ENCODE data around the gene GAREM2.
"Not testable (repeated sequence)": the region's sequence is repeated elsewhere in the genome, so short reads cannot be mapped to it uniquely, and the experiment has no call there.

Gene GAREM2

DNA sequence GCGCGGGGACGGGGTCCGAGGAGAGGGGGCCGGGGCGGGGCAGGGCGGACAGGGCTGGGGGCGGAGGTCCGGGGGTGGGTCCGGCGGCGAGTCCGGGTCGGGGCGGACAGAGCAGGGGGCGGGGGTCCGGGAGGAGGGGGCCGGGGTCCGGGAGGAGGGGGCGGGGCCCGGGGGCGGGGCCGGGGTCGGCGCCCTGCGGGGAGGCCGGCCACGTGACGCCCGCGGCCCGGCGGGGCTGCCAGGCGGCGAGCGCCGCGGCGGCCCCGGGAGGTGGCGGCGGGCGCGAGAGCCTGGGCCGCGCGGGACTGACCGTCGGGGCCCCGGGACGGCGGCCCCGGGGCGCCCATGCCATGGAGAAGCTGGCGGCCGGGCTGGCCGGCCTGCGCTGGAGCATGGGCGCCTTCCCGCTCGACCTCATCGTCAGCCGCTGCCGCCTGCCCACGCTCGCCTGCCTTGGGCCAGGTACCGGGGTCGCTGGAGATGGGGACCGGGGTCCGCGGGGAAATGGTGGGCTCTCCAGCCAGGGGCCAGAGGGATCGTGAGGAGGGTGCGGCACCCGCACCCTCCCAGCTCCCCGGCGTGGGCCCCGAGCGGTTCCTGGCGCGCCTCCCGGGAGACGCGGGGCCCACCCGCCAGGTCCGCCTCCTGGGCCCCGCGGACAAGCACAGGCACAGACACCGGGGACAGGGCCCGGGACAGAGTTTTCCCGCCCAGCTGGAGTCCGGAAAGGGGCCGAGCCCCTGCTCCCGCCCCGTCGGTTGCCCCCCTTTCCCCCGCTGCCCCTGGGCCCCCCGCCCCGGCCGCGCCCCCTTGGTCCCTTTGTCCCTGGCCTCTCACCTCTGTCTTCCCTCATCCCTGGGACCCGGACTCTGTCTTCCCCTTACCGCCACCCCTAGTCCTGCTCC lies at the start of gene GAREM2:
Gene GAREM2 (plus strand): TSS at position 218 of the 905 bp plus-strand sequence. CDS start 133 bp downstream, at position 351.
- DNase-seq, result no peak

DNA sequence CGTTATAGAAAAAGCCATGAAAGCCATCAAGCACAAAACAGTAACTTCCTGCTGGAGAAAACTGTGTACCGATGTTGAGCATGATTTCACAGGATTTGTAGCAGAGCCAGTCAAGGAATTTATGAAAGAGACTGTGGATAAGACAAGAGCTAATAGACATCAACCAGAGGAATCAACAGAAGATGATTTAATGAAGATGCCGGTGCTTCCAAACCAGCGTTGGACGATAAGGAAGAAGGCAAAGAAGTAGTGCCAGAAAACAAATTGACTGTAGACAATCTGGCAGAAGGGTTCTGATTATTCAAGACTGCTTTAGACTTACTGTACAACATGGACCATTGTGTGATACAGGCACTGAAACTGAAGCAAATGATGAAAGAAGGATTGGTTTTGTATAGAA lies 49.5 kb upstream of the GAREM2 start:
- DNase-seq, result no peak

- DNase-seq, result no peak
Measured at GRCh38 chr2:26126074-26126473, 46.8 kb upstream of the GAREM2 start.

DNA sequence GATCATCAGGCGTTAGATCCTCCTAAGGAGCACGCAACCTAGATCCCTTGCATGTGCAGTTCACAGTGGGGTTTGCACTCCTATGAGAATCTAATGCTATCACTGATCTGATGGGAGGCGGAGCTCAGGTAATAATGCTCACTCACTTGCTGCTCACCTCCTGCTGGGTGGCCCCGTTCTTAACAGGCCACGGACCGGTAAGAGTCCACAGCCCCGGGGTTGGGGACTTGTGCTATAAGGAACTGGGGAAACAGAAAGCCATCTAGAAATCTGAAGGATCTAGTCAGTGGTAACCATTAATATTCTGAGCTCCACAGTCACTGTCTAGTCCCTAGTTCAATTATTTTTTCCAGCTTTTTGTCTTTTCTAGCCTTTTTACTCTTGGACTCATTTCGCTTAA lies 44.7 kb upstream of the GAREM2 start:
- no peak for DNase-seq

- DNase-seq, result no peak
Measured at GRCh38 chr2:26130763-26131162, 42.1 kb upstream of the GAREM2 start.

DNA sequence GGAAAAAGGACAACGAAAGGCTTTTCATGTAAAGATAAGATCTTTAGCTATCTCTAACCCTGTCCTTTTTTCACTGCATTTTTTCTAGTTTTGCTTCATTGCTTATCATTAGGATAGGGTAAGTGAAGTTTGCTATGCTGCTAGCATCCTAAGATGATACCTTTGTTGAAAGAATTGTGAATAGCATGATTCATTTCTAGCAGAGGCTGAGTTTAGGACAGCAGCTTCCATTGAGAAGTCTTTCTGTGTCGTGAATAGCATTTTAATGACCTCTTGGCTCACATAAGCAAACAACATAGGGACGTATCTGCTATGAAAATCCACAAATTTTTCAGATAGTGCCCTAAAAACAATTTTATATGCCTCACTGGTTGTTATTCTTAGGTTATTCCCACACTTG lies 36.4 kb upstream of the GAREM2 start:
- DNase-seq, result no peak

- DNase-seq, result no peak
Measured at GRCh38 chr2:26139269-26140183, 33.4 kb upstream of the GAREM2 start.

- no peak for DNase-seq
Measured at GRCh38 chr2:26141145-26141769, 31.6 kb upstream of the GAREM2 start.

DNA sequence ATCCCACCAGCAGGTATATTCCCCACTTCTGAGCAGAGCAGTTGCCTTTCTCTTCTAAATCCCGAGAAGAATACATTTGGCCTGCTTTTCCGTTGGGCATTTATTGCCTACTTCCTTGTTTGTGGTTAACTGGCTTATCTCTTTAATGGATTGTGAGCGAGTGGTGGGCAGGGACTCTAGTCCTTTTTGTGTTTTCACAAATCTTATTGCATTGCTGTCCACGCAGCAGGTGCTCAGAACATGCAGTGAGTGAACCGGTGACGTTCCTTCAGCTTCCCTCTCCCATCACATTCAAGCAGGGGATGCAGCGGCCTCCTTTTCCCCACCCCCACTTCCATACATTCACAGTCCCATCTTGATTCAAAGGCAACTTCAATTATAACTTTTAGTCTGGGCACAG lies 28.9 kb upstream of the GAREM2 start:
- no peak for DNase-seq

GRCh38 chr2:26144953-26145680 lies 27.8 kb upstream of the GAREM2 start:
- DNase-seq, result peak; percentile 49

DNA sequence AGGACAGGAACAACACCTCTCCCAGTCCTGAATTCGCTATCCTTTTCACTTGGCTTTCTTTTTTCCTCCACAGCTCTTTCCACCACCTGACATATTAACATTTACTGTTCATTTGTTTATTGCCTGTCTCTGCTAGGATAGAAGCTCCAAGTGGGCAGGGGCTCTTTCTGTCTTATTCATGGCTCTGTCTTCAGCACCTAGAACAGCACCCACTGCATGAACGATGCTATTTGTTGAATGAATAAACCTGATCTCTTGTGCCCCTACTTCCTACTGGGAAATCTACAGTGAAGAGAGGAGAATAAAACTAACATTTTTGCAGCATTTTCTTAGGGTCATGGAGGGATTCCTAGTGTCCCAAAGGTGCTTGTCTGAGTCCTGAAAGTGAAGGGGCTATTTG lies 24.4 kb upstream of the GAREM2 start:
- DNase-seq, result no peak

- DNase-seq, result no peak
Measured at GRCh38 chr2:26150243-26150642, 22.6 kb upstream of the GAREM2 start.

DNA sequence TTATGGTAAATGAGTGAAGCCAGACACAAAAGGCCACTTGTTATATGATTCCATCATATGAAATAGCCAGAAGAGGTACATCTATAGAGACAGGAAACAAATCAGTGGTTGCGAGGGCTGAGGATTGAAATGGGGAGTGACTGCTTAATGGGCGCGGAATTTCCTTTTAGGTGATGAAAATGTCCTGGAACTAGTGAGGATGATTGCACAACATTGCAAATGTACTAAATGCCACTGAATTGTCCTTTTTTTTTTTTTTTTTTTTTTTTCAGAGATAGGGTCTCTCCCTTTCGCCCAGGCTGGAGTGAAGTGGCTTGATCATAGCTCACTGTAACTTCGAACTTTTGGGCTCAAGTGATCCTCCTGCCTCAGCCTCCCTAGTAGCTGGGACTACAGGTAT lies 15.3 kb upstream of the GAREM2 start:
- DNase-seq, result no peak

DNA sequence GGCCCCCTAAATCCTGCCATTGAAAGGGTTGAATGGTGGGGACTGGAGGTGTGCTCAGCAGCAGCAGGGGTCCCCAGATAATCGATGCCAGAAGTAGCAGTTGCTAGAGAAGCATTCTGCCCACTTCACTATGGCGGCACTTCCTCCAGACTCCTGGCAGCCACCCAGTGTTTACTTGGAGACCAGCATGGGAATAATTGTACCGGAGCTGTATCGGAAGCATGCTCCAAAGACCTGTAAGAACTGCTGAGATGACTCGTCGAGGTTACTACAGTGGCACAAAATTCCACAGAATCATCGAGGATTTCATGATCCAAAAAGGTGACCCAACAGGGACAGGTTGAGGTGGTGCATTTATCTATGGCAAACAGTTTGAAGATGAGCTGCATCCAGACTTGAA lies 11.0 kb upstream of the GAREM2 start:
- no peak for DNase-seq

DNA sequence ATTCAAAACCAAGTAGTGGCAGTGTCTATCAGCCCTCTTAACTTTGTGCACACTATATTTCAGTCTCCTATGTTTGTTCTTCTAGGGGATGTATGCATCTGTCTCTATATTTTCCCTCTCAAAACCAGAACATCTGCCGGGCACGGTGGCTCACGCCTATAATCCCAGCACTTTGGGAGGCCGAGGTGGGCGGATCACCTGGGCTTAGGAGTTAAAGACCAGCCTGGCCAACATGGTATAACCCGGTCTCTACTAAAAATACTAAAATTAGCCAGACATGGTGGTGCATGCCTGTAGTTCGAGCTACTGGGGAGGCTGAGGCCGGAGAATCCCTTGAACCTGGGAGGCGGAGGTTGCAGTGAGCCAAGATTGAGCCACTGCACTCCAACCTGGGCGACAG lies 9.9 kb upstream of the GAREM2 start:
- DNase-seq, result no peak

DNA sequence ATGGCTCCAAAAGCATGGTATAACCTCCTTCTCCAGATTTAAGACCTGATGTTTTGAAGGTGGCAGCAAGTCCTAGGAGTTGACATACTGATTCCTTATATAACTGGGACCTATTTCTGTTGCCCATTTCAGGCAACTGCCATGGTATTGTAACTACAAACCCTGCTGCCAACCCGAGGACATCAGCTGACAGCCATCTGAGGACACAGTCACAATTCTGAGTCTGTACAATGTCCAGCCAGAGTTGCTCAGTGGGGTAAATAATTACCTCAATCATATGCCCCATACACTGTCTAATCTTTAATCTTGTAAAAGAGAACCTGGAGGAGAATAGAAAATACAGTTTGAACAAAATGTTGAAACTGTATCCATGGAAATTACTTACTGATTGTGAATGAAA lies 8.7 kb upstream of the GAREM2 start:
- no peak for DNase-seq

- no peak for DNase-seq
Measured at GRCh38 chr2:26164641-26165211, 8.2 kb upstream of the GAREM2 start.

- no peak for DNase-seq
Measured at GRCh38 chr2:26165403-26165802, 7.5 kb upstream of the GAREM2 start.

DNA sequence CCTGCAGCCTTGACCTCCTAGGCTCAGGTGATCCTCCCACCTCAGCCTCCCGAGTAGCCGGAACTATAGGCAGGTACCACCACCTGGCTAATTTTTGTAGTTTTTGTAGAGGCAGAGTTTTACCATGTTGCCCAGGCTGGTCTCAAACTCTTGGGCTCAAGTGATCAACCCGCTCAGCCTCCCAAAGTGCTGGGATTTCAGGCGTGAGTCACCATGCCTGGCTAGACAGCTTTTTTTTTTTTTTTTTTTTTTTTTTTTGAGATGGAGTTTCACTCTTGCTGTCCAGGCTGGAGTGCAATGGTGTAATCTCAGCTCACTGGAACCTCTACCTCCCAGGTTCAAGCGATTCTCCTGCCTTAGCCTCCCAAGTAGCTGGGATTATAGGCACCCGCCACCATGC lies 6.3 kb upstream of the GAREM2 start:
- DNase-seq, result not testable (repeated sequence)

DNA sequence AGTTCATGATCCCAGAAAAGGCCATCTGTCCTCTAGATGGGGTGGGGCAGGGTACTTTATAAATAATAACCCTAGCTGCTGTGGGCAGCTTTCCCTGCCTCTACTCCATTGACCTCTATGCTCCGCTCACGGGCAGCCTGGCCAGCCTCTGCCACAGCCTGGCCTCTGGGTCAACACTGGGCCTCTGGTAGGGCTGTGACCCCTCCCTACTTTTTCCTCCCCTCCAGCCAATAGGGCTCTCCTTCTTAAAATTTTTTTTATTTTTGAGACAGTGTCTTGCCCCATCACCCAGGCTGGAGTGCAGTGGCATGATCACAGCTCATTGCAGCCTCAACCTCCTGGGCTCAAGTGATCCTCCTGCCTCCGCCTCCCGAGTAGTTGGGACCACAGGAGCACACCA lies 4.1 kb upstream of the GAREM2 start:
- no peak for DNase-seq

GRCh38 chr2:26169226-26169625 lies 3.7 kb upstream of the GAREM2 start:
- DNase-seq, result no peak

DNA sequence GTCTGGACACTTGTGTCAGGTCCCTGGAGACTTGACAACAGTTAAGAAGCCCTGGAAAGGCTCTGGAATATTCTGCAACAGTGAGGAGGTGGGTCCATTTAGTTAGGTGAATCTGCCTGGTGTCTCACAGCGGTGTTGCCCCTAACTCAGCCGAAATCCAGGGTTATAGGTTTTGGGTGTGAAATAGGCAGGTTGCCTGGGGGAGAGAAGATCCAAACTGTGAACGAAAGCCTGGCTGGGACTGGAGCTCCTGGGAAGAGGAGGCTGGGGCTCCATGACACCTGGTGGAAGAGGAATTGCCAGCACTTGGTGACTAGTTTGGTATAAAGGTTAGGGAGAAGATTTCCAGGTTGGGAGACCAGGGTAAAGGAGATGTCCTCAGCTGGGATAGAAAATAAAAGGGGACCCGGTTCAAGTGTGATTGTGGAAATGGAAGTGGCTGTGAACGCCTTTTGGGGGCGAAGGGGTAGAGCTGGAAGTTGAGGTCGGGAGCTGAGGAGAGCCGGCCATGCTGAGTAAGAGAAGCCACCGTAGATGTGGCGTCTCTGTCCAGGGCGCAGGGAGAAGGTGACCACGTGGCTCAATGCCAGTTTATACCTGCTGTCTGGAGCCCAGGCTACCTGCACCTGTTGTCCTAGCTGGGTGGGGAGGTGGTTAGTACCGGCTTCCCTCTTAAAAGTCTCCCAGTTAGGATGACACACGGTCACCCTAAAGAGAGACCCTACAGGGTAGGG lies 3.0 kb upstream of the GAREM2 start:
- no peak for DNase-seq

Data from NCI-H2227 treated with DMSO at 0.1 percent for 48 hours (cell line).